ENCODE measurements around the gene PRCP.

PRCP gene

GRCh38 chr11:82775218-82775617, 125.0 kb downstream of the PRCP start:
- Histone ChIP-seq H3K14ac (ENCODE audit: low read length) (no peak overlapping the region), H3K18ac (ENCODE audit: low read length) (no peak overlapping the region), H3K79me1 (ENCODE audit: low read length) (no peaks in the 10 kb centered on the region), H2BK5ac (ENCODE audit: low read depth, low read length, poor library complexity) (no peak overlapping the region), H4K12ac (ENCODE audit: low read depth, low read length) (no peak overlapping the region), H3K36me3 (ENCODE audit: control insufficient read depth in 1 of 2, insufficient read depth in 2 of 2, low read length in 2 of 2) (no peaks in the 10 kb centered on the region), H4K91ac (ENCODE audit: low read depth, low read length) (no peak overlapping the region), H3K79me2 (ENCODE audit: control insufficient read depth, insufficient read depth, low read length, poor library complexity) (no peaks in the 10 kb centered on the region), H2AK5ac (ENCODE audit: low read length) (no peak overlapping the region), H3K4ac (ENCODE audit: low read depth, low read length) (no peak overlapping the region), H3K9ac (ENCODE audit: low read length) (no peak overlapping the region), H4K8ac (ENCODE audit: low read depth, low read length) (no peak overlapping the region), H2BK120ac (ENCODE audit: insufficient read depth, low read length, poor library complexity) (no peak overlapping the region), H3K4me2 (ENCODE audit: low read length) (no peak overlapping the region), H3K4me3 (ENCODE audit: low read depth, low read length) (no peak overlapping the region), H3K4me1 (ENCODE audit: control insufficient read depth in 1 of 2, insufficient read depth in 2 of 2, low read length in 2 of 2) (no peaks in the 10 kb centered on the region), H3K27me3 (ENCODE audit: insufficient read depth, low read length) (no peaks in the 10 kb centered on the region), H3K23ac (ENCODE audit: low read length) (no peak overlapping the region), H3K9me3 (ENCODE audit: insufficient read depth, low read depth, low read length) (no peaks in the 10 kb centered on the region), H3K27ac (ENCODE audit: low read depth, low read length) (no peak overlapping the region), H2AFZ (ENCODE audit: insufficient read depth, low read length, poor library complexity) (no peak overlapping the region), H2BK12ac (ENCODE audit: low read length) (no peak overlapping the region)
- no CpG with 5 or more reads among the region's 1 CpG for WGBS (ENCODE audit: extremely low coverage, insufficient coverage, insufficient read length)
- DNase-seq = no peak

Data from trophoblast cell (in vitro differentiated cells and primary cell).